Activated CD8-positive, alpha-beta T cell treated with anti-CD3 and anti-CD28 coated beads, Interleukin-2, amount 10 ng/mL, durations not matched to agents 7 days and 5 days (primary cell): ENCODE data around the gene MON2. TPM values are rescaled to one million over a fixed set of nuclear protein-coding genes. Genes with fewer than 3 reads are reported as not detected.
"Not testable (repeated sequence)": the region's sequence is repeated elsewhere in the genome, so short reads cannot be mapped to it uniquely, and the experiment has no call there.

Source experiments
- ATAC-seq: fragments of 150-1000 bp; cut with Tn5 transposase; one replicate; pipeline ENCODE4 v1.10.0; 2021; ENCODE audit warnings: moderate library complexity
- CTCF ChIA-PET: fragments of 350-600 bp; sonication (Branson Sonifier 250); formaldehyde crosslinking; loops from one replicate; lab custom pipeline; 2021; ENCODE audit warnings: antibody characterized with exemption; lab: Charles Lee
- POLR2A ChIA-PET: fragments of 350-600 bp; sonication (Branson Sonifier 250); formaldehyde crosslinking; loops from one replicate; lab custom pipeline; 2021; ENCODE audit warnings: antibody characterized with exemption; lab: Charles Lee
- DNase-seq: peaks from one replicate; pipeline ENCODE4 v3.0.0-alpha.2; 2020
- H3K27ac Mint-ChIP-seq: one replicate; pipeline ENCODE4 v1.8.0; 2021; ENCODE audit warnings: mild to moderate bottlenecking, mixed read lengths
- H3K27me3 Mint-ChIP-seq: one replicate; pipeline ENCODE4 v1.8.0; 2021; ENCODE audit warnings: low read depth, mixed read lengths
- H3K36me3 Mint-ChIP-seq: one replicate; pipeline ENCODE4 v1.8.0; 2021; ENCODE audit warnings: low read depth, mixed read lengths
- H3K4me1 Mint-ChIP-seq: one replicate; pipeline ENCODE4 v1.8.0; 2021; ENCODE audit warnings: low read depth, mixed read lengths
- H3K4me3 Mint-ChIP-seq: one replicate; pipeline ENCODE4 v1.8.0; 2021; ENCODE audit warnings: mild to moderate bottlenecking, mixed read lengths
- H3K9me3 Mint-ChIP-seq: one replicate; pipeline ENCODE4 v1.8.0; 2022; ENCODE audit warnings: mixed read lengths; ENCODE audit not compliant: insufficient read depth
- total RNA-seq, 2 experiments: library from RNA; stranded (reverse); gene quantifications; one replicate each; pipeline ENCODE4 v1.2.3, GENCODE V29; 2021

MON2 gene
- total RNA-seq, 2 experiments from 2014 or later = 40.0 to 46.6 TPM

DNA sequence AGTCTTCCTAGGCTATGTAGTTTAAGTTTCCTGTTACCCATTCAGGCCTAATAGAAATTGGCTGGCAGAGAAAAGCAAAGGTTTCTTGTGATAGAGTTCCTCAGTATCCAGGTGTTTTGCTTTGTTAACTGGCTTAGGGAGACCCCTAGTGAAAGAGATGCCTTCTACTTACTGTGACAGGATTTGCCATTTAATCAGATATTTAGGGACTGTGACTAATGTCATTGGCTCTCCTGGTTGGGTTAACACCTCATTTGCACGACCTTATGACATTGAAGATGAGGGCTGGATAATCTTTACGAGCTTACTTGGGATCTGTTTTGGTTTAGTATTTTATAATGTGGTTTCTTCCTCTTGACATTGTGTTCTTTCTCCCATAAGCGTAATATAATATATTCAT, 5.8 kb downstream of the MON2 start:
- no peak overlapping the region for H3K4me3 Mint-ChIP-seq
- POLR2A ChIA-PET = no interaction called here

DNA sequence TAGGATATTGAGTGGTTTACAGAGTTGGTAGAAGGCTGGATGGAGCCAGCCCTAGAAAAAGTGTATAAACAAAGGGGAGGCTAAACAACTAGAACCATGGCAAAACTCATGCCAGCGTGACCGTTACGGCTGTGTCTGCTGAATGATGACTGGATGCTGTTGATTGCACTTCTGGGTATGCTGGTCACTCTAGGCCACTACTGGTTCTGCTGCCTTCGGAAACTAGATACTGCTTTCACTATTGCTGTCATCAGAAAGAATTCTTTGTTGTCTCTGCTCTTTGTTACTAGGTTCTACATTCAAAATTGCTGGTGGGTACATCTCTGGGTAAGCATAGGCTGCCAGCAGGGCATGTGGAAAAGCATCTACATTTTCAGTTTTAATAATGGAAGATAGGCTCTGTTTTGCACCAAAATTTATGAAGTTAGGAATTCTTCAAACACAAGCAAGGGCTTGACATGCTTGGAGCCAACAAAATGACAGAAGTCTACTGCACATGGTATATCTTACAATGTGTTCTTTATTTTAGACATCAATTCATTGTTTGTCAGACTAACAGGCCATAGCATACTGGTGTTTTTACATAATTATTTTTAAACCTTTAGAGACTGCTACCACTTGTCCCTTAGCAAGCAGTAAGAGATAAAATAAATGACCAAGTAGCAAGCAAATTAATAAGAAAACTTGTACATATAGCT, 15.4 kb downstream of the MON2 start:
- peaks cover 34% of the 10 kb centered on the region for H3K36me3 Mint-ChIP-seq
- no peak overlapping the region for H3K27ac Mint-ChIP-seq
- H3K4me1 Mint-ChIP-seq = peaks cover 4% of the 10 kb centered on the region
- DNase-seq = no peak
- H3K27me3 Mint-ChIP-seq = no peaks in the 10 kb centered on the region
- H3K9me3 Mint-ChIP-seq = no peaks in the 10 kb centered on the region
- ChIA-PET POLR2A (no interaction called here), CTCF (no interaction called here)
- ATAC-seq = no peak
- H3K4me3 Mint-ChIP-seq = no peak overlapping the region

More for the DNA sequence above, 5.8 kb downstream of the MON2 start:
- ATAC-seq (no peak), DNase-seq (no peak)
- Mint-ChIP-seq H3K27ac (no peak overlapping the region), H3K36me3 (peaks cover 21% of the 10 kb centered on the region), H3K27me3 (no peaks in the 10 kb centered on the region), H3K4me1 (peaks cover 13% of the 10 kb centered on the region), H3K9me3 (no peaks in the 10 kb centered on the region)
- CTCF ChIA-PET = interaction anchor here (0.8 to 1.1 kb wide), 2 partner anchors 34 kb away, joined by 3 read pairs; no protein-coding TSS in a partner anchor

DNA sequence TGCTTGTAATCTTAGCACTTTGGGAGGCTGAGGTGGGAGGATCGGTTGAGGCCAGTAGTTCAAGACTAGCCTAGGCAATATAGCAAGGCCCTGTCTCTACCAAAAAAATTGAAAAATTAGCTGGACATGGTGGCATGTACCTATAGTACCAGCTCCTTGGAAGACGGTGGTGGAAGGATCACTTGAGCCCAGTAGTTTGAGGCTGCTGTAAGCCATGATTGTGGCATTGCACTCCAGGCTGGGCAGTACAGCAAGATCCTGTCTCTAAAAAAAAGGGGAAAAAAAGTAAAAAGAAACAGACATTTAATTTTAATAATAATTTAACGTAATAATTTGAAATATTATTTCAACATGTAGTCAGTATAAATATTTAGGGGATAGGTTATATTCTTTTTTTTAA, 16.1 kb downstream of the MON2 start:
- H3K27me3 Mint-ChIP-seq = no peaks in the 10 kb centered on the region
- no peak overlapping the region for H3K4me3 Mint-ChIP-seq
- ATAC-seq (no peak), DNase-seq (no peak)
- ChIA-PET CTCF (no interaction called here), POLR2A (no interaction called here)
- H3K9me3 Mint-ChIP-seq = no peaks in the 10 kb centered on the region
- peaks cover 4% of the 10 kb centered on the region for H3K4me1 Mint-ChIP-seq
- no peak overlapping the region for H3K27ac Mint-ChIP-seq
- H3K36me3 Mint-ChIP-seq = peaks cover 31% of the 10 kb centered on the region

DNA sequence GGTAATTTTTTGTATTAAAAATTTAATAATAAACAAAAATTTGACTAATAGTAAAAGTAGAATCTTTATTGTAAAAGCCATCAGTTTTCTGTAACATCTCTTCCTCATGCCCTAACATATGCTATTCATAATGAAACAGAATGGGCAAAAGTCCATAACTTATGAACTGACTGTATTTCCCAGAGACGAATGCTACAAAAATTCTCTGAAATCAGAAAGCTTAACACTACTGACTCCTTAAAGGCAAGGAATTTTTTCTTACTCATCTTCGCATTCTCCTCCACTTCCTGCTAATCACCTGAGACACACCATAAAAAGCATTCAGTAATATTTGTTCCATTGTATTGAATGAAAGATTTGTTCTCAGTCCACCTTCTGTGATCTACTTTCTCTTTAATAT, 17.6 kb downstream of the MON2 start:
- ATAC-seq (no peak), DNase-seq (no peak)
- Mint-ChIP-seq H3K9me3 (no peaks in the 10 kb centered on the region), H3K27ac (no peak overlapping the region), H3K27me3 (no peaks in the 10 kb centered on the region), H3K4me1 (peaks cover 4% of the 10 kb centered on the region), H3K36me3 (peaks cover 23% of the 10 kb centered on the region), H3K4me3 (no peak overlapping the region)
- POLR2A ChIA-PET = no interaction called here
- CTCF ChIA-PET = no interaction called here

DNA sequence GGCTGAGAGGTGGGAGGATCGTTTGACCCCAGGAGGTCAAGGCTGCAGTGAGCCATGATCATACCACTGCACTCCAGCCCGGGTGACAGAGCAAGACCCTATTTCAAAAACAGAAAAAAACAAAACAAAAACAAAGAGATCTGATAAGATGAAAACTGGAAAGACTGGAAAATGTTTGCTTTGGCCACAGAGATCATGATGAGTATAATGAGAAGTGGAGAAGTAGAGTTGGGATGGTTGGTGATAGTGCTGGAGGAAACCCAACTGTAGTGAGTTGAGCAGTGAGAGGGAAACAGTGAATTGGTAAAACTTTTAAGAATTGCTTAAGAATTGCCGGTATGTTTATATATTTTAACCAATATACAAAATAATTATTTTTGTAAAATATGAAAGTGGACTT, 39.2 kb downstream of the MON2 start:
- no peak for ATAC-seq
- ChIA-PET CTCF (no interaction called here), POLR2A (no interaction called here)
- DNase-seq = no peak
- no peak overlapping the region for H3K4me3 Mint-ChIP-seq
- no peaks in the 10 kb centered on the region for H3K27me3 Mint-ChIP-seq
- H3K4me1 Mint-ChIP-seq = no peaks in the 10 kb centered on the region
- H3K27ac Mint-ChIP-seq = no peak overlapping the region
- H3K9me3 Mint-ChIP-seq = peaks cover 13% of the 10 kb centered on the region
- H3K36me3 Mint-ChIP-seq = peaks cover 53% of the 10 kb centered on the region

DNA sequence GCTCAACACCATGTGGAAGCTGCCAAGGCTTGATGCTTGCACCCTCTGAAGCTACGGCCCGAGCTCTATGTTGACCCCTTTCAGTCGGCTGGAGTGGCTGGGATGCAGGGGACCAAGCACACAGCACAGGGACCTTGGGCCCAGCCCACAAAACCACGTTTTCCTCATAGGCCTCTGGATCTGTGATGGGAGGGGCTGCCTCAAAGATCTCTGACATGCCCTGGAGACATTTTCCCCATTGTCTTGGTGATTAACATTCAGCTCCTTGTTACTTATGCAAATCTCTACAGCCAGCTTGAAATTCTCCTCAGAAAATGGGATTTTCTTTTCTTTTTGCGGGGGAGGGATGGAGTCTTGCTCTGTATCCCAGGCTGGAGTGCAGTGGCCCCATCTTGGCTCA, 46.3 kb downstream of the MON2 start:
- ATAC-seq = no peak
- Mint-ChIP-seq H3K36me3 (peaks cover 69% of the 10 kb centered on the region), H3K4me3 (no peak overlapping the region), H3K4me1 (peaks cover 5% of the 10 kb centered on the region), H3K27me3 (no peaks in the 10 kb centered on the region), H3K9me3 (peaks cover 29% of the 10 kb centered on the region), H3K27ac (no peak overlapping the region)
- POLR2A ChIA-PET = no interaction called here
- CTCF ChIA-PET = no interaction called here
- DNase-seq = no peak

DNA sequence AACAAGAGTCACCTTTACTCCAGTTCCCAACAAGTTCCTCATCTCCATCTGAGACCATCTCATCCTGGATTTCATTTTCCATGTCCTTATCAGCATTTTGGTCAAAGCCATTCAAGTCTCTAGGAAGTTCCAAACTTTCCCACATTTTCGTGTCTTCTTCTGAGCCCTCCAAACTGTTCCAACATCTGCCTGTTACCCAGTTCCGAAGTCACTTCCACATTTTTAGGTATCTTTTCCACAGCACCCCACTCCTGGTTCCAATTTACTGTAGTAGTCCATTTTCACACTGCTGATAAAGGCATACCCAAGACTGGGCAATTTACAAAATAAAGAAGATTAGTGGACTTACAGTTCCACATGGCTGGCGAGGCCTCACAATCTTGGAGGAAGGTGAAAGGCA, 47.5 kb downstream of the MON2 start:
- peaks cover 29% of the 10 kb centered on the region for H3K9me3 Mint-ChIP-seq
- H3K36me3 Mint-ChIP-seq = peaks cover 66% of the 10 kb centered on the region
- POLR2A ChIA-PET, H3K27ac Mint-ChIP-seq, H3K27me3 Mint-ChIP-seq, CTCF ChIA-PET, H3K4me3 Mint-ChIP-seq, ATAC-seq, H3K4me1 Mint-ChIP-seq, DNase-seq: not testable (repeated sequence)

DNA sequence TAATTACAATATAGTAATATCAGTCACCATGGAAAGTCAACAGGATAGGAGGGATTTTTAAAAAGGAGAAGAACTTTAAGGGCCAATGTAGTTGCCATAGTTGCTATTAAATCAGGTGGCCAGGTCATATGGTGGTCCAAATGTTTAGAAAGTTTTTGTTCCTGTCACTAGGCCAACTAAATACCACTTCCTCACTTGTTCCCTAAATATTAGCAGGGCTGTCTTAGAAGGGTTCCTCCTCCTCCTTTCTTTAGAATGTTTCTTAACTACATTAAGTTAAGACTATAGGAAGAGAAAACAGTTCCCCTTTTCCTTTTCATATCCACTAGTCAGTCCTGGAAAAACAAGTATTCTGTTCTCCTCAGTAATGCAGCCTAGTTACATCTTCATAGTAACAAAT, 50.3 kb downstream of the MON2 start:
- H3K27me3 Mint-ChIP-seq = no peaks in the 10 kb centered on the region
- peaks cover 9% of the 10 kb centered on the region for H3K4me1 Mint-ChIP-seq
- H3K9me3 Mint-ChIP-seq = peaks cover 11% of the 10 kb centered on the region
- POLR2A ChIA-PET = no interaction called here
- ATAC-seq (no peak), DNase-seq (no peak)
- H3K36me3 Mint-ChIP-seq = peaks cover 45% of the 10 kb centered on the region
- CTCF ChIA-PET = interaction anchor here (1.4 kb wide), 1 partner anchor 10 kb away, joined by 5 read pairs; no protein-coding TSS in a partner anchor
- no peak overlapping the region for H3K4me3 Mint-ChIP-seq
- H3K27ac Mint-ChIP-seq = no peak overlapping the region

DNA sequence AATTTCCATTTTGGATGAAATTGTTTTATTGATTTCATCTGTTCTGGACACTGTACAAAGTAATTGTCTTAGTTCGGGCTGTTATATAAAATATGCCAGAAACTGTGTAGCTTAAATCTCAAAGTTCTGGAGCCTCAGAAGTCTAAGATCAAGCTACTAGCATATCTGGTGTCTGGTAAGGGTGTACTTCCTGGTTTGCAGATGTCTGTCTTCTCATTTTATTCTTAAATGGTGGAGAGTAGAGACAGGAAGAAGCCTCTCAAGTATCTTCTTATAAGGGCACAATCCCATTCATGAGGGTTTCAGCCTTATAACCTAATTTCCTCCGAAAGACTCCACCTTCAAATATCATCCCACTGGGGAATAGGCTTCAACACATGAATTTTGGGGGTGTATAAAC, 51.3 kb downstream of the MON2 start:
- POLR2A ChIA-PET = no interaction called here
- peaks cover 7% of the 10 kb centered on the region for H3K9me3 Mint-ChIP-seq
- peak overlapping the region; percentile 20 for H3K27ac Mint-ChIP-seq
- no peak overlapping the region for H3K4me3 Mint-ChIP-seq
- DNase-seq (no peak), ATAC-seq (no peak)
- CTCF ChIA-PET = interaction anchor here (1.4 kb wide), 1 partner anchor 11 kb away, joined by 5 read pairs; no protein-coding TSS in a partner anchor
- H3K4me1 Mint-ChIP-seq = peaks cover 9% of the 10 kb centered on the region
- peaks cover 40% of the 10 kb centered on the region for H3K36me3 Mint-ChIP-seq
- no peaks in the 10 kb centered on the region for H3K27me3 Mint-ChIP-seq

DNA sequence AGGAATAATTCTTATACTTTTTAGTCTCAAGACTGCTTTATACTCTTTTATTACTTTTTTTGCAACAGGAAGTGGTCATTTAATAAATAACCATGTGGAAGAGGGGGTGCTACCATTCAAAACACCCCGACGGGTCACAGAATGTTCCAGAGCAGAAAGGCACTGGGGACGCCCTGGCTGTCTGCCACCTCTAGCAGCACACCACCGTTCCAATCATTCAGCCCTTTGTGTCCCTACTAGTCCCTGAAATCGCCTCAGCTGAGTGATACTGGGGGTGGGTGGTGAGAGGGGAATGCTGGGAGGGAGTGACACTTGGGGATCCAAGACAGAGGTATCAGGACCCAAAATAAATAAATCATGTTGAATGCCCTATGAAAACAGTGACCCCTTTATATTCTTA, 52.4 kb downstream of the MON2 start:
- H3K4me3 Mint-ChIP-seq = no peak overlapping the region
- ATAC-seq = no peak
- no peaks in the 10 kb centered on the region for H3K27me3 Mint-ChIP-seq
- H3K27ac Mint-ChIP-seq = no peak overlapping the region
- H3K36me3 Mint-ChIP-seq = peaks cover 33% of the 10 kb centered on the region
- DNase-seq = no peak
- peaks cover 2% of the 10 kb centered on the region for H3K9me3 Mint-ChIP-seq
- ChIA-PET CTCF (interaction anchor here (0.9 to 1.0 kb wide), 2 partner anchors 10 to 81 kb away, joined by 3 to 4 read pairs; no protein-coding TSS in a partner anchor), POLR2A (no interaction called here)
- peaks cover 9% of the 10 kb centered on the region for H3K4me1 Mint-ChIP-seq

DNA sequence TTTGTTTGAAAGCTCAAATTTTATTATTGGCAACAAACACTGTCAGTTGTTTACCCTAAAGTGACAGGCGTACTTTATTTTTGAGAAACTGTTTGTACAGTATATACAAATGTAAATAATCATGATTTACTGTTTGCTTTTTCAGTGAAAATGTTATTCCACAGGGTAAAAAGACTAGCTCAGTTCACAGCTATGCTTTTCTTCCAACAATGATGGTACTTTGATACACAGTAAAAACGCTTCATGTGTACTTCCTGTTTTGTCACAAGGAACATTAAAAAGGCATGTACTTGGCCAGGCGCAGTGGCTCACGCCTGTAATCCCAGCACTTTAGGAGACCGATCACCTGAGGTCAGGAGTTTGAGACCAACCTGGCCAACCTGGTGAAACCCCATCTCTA, 53.7 kb downstream of the MON2 start:
- Mint-ChIP-seq H3K4me1 (peaks cover 20% of the 10 kb centered on the region), H3K27me3 (no peaks in the 10 kb centered on the region), H3K27ac (no peak overlapping the region), H3K36me3 (peaks cover 20% of the 10 kb centered on the region), H3K4me3 (no peak overlapping the region), H3K9me3 (no peaks in the 10 kb centered on the region)
- CTCF ChIA-PET = interaction anchor here (0.9 kb wide), 1 partner anchor 21 kb away, joined by 3 read pairs; no protein-coding TSS in a partner anchor
- no peak for ATAC-seq
- POLR2A ChIA-PET = no interaction called here
- no peak for DNase-seq

DNA sequence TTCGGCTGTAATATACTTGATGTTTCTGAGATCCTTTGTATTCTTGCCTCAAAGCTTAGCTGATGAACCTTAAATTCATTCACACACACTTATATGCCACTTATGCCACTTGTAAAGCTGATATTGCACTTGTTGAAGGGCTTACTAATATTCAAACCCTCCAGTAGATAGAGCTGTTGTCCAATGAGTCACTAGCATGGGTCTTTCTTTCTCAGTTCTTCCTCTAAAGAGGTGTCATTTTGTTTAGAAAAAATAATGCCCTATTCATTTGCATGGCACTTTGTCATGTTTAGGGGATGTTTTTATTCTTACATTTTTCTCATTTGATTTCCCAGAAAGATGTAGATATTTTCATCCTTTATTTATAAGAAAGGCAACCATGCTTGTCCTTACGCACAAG, 56.4 kb downstream of the MON2 start:
- Mint-ChIP-seq H3K27me3 (no peaks in the 10 kb centered on the region), H3K36me3 (peaks cover 18% of the 10 kb centered on the region), H3K4me1 (peaks cover 20% of the 10 kb centered on the region), H3K4me3 (no peak overlapping the region), H3K9me3 (no peaks in the 10 kb centered on the region), H3K27ac (no peak overlapping the region)
- DNase-seq (no peak), ATAC-seq (no peak)
- CTCF ChIA-PET = interaction anchor here (0.7 to 2.1 kb wide), 7 partner anchors 19 to 290 kb away, joined by 3 to 9 read pairs (median 4); no protein-coding TSS in a partner anchor
- POLR2A ChIA-PET = interaction anchor here (1.1 kb wide), 1 partner anchor 81 kb away, joined by 5 read pairs; no protein-coding TSS in a partner anchor
